ENCODE measurements around the gene MYO3B.

DNA sequence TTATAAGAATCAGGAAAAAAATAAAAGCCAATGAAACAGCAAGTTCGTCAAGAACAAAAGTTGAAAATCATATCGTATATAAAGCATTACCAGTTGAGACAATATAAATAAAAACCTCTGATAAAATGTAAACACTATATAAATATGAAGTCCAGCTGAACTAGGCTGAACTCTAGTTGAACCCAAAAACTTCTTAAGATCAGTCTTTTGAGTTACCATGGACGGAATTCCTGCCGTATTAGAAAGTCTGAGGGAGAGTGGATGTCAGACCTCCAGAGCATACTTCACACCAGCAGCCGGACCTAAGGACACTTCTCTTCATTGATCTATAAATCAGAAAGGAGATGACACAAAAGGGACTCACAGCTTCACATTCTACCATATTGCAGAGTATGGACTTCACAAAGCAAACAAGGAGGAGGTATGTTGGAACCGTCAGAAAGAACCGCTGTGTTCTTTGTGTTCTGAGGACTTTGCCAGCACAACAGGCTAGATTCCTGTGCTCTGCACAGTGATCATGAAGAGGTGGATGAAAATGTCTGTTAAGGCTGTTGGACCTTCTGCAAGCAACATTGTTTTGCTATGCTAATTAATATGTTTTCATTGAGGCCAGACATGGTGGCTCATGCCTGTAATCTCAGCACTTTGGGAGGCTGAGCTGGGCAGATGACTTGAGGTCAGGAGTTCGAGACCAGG, 469.9 kb downstream of the MYO3B start:
- TF ChIP-seq EZH2 (IDR thresholded peaks at IDR 0.05) = no peak
- no peak for TF ChIP-seq POLR2AphosphoS5 (IDR thresholded peaks at IDR 0.05; ENCODE audit: borderline replicate concordance, low read depth, low read length)
